B cell (primary cell): ENCODE data around the gene KIF21A. TPM values are rescaled to one million over a fixed set of nuclear protein-coding genes. Genes with fewer than 3 reads are reported as not detected.

ENCODE experiments used
- ATAC-seq: fragments of 200-7000 bp; cut with Tn5 transposase; one replicate; pipeline ENCODE4 v1.10.0; 2021; ENCODE audit warnings: low read depth, mild to moderate bottlenecking, moderate number of reproducible peaks, moderate library complexity
- CTCF ChIA-PET: fragments of 350-600 bp; sonication (Branson Sonifier 250); formaldehyde crosslinking; loops from one replicate; lab custom pipeline; 2021; ENCODE audit warnings: antibody characterized with exemption, inconsistent platforms; lab: Charles Lee
- POLR2A ChIA-PET: fragments of 350-600 bp; sonication (Branson Sonifier 250); formaldehyde crosslinking; loops from one replicate; lab custom pipeline; 2021; ENCODE audit warnings: antibody characterized with exemption; lab: Charles Lee
- DNase-seq: peaks from one replicate; pipeline ENCODE4 v3.0.0; 2013
- H2AFZ ChIP-seq: 2 replicates; pipeline ENCODE4 v1.6.1; 2012; ENCODE audit warnings: mild to moderate bottlenecking, low read depth, low read length; ENCODE audit not compliant: insufficient read depth, poor library complexity, severe bottlenecking
- H3K27ac ChIP-seq, 2 donors: 1 replicate in 1 of 2; 2 replicates in 1 of 2; pipeline ENCODE4 v1.5.1; 2012 to 2013; ENCODE audit warnings: low read length in 2 of 2, mild to moderate bottlenecking in 2 of 2, moderate library complexity in 1 of 2
- H3K27me3 ChIP-seq, 4 experiments: fragments of 200-600 bp in 1 of 4; sonication (generic) in 1 of 4; replicated peaks in 1 of 4; 1 replicate in 2 of 4; 2 replicates in 2 of 4; pipeline versions ENCODE4 v1.6.1 to v1.7.0; 2013 to 2016; ENCODE audit warnings: low read length in 3 of 4, mild to moderate bottlenecking in 2 of 4, mixed read lengths in 1 of 4, moderate library complexity in 1 of 4; ENCODE audit not compliant: insufficient read depth in 4 of 4, control insufficient read depth in 3 of 4; ENCODE audit errors: control extremely low read depth in 1 of 4
- H3K36me3 ChIP-seq, 2 experiments: replicated peaks in 1 of 2; 1 replicate in 1 of 2; 2 replicates in 1 of 2; pipeline versions ENCODE4 v1.6.1 to v1.7.1; 2013; ENCODE audit warnings: low read length in 1 of 2; ENCODE audit not compliant: insufficient read depth in 2 of 2, control insufficient read depth in 1 of 2; ENCODE audit errors: control extremely low read depth in 1 of 2, extremely low read depth in 1 of 2
- H3K4me1 ChIP-seq, 2 donors: fragments of 200-600 bp in 1 of 2; sonication (generic) in 1 of 2; 1 replicate in 1 of 2; 2 replicates in 1 of 2; pipeline versions ENCODE4 v1.5.1 to v1.6.1; 2013 to 2017; ENCODE audit warnings: low read length in 2 of 2; ENCODE audit not compliant: control insufficient read depth in 2 of 2, insufficient read depth in 2 of 2
- H3K4me2 ChIP-seq: replicated peaks from 2 replicates; pipeline ENCODE3; 2012; ENCODE audit warnings: mild to moderate bottlenecking, low read depth, low read length; ENCODE audit not compliant: poor library complexity, severe bottlenecking
- H3K4me3 ChIP-seq, 5 experiments: fragments of 200-600 bp in 1 of 5; sonication (generic) in 1 of 5; 1 replicate in 3 of 5; 2 replicates in 2 of 5; pipeline versions ENCODE4 v1.5.1 to v1.7.0; 2011 to 2016; ENCODE audit warnings: low read length in 4 of 5, mild to moderate bottlenecking in 4 of 5, low read depth in 2 of 5, control low read depth in 1 of 5, moderate library complexity in 1 of 5; ENCODE audit not compliant: insufficient read depth in 1 of 5; ENCODE audit errors: control extremely low read depth in 1 of 5, extremely low read depth in 1 of 5
- H3K79me2 ChIP-seq: fragments of 200-600 bp; sonication (generic); one replicate; pipeline ENCODE4 v1.6.0; 2016; ENCODE audit warnings: low read length; ENCODE audit not compliant: control insufficient read depth, insufficient read depth
- H3K9ac ChIP-seq: fragments of 200-600 bp; sonication (generic); 2 replicates; pipeline ENCODE4 v1.6.1; 2017; ENCODE audit warnings: mild to moderate bottlenecking, low read length, moderate library complexity
- H3K9me3 ChIP-seq, 3 donors: one replicate each; pipeline versions ENCODE4 v1.6.1 to v1.7.1; 2013; ENCODE audit warnings: low read length in 2 of 3; ENCODE audit not compliant: control insufficient read depth in 2 of 3, insufficient read depth in 1 of 3; ENCODE audit errors: control extremely low read depth in 1 of 3
- H4K20me1 ChIP-seq: 2 replicates; pipeline ENCODE4 v1.6.0; 2012; ENCODE audit warnings: mild to moderate bottlenecking, low read length; ENCODE audit not compliant: insufficient read depth, control insufficient read depth, poor library complexity, severe bottlenecking
- H3K27ac Mint-ChIP-seq: one replicate; pipeline ENCODE4 v1.8.0; 2021; ENCODE audit warnings: mixed read lengths
- H3K27me3 Mint-ChIP-seq: one replicate; pipeline ENCODE4 v1.8.0; 2021; ENCODE audit warnings: mixed read lengths
- H3K4me1 Mint-ChIP-seq: one replicate; pipeline ENCODE4 v1.8.0; 2021; ENCODE audit warnings: mixed read lengths
- H3K4me3 Mint-ChIP-seq: one replicate; pipeline ENCODE4 v1.8.0; 2021; ENCODE audit warnings: mixed read lengths
- H3K9me3 Mint-ChIP-seq: one replicate; pipeline ENCODE4 v1.8.0; 2022; ENCODE audit warnings: mixed read lengths; ENCODE audit not compliant: insufficient read depth
- CTCF ChIP-seq: fragments of 200-600 bp; IDR thresholded peaks from one replicate; pipeline ENCODE4 v1.8.0; 2022; ENCODE audit warnings: antibody characterized with exemption, mild to moderate bottlenecking
- EZH2 ChIP-seq: IDR thresholded peaks from 2 replicates; pipeline ENCODE4 v1.6.1; 2012; ENCODE audit warnings: borderline replicate concordance, low read depth, mild to moderate bottlenecking, moderate library complexity, low read length; ENCODE audit not compliant: insufficient read depth, poor library complexity, severe bottlenecking
- WGBS: methylation state at CpG from one replicate; pipeline ENCODE4 v1.1.5; 2013; ENCODE audit warnings: missing lambda C conversion rate; ENCODE audit not compliant: insufficient coverage; 5-methylcytosine and 5-hydroxymethylcytosine counted together
- intact Hi-C: fragments of 100-400 bp; cut with micrococcal nuclease; formaldehyde crosslinking; loops from one replicate; pipeline ENCODE4 v1.10.0; 2022
- polyA plus RNA-seq: library from polyadenylated mRNA; depleted of rRNA; stranded (reverse); fragments of >200 nt; gene quantifications from 2 replicates; pipeline ENCODE4 v1.2.3, GENCODE V29; 2012
- total RNA-seq, 2 donors: library from RNA; stranded (reverse); fragments of 120-200 nt in 1 of 2; gene quantifications; 1 replicate in 1 of 2; 2 replicates in 1 of 2; pipeline versions ENCODE4 v1.2.3 to v1.2.4, GENCODE V29; 2013 to 2022

Gene KIF21A
- total and polyA plus RNA-seq, 2 donors (not counting 1 experiment from before 2014, with no cell fraction given) = 0.33 to 2.2 TPM

- Mint-ChIP-seq H3K4me3 (no peak overlapping the region), H3K27ac (no peak overlapping the region), H3K9me3 (no peaks in the 10 kb centered on the region), H3K4me1 (no peaks in the 10 kb centered on the region), H3K27me3 (no peaks in the 10 kb centered on the region)
- H3K27me3 ChIP-seq = no peaks in the 10 kb centered on the region
- 100% methylated on average over 1 of the region's 2 CpGs for WGBS
- H4K20me1 ChIP-seq = no peaks in the 10 kb centered on the region
- ATAC-seq (no peak), DNase-seq (no peak)
- POLR2A ChIA-PET = no interaction called here
- no peaks in the 10 kb centered on the region for H3K9me3 ChIP-seq
- H2AFZ ChIP-seq = no peak overlapping the region
- H3K4me2 ChIP-seq = no peak overlapping the region
- H3K79me2 ChIP-seq = no peaks in the 10 kb centered on the region
- H3K36me3 ChIP-seq = no peaks in the 10 kb centered on the region
- H3K27ac ChIP-seq = no peak overlapping the region
- intact Hi-C loops = no loop called here
- CTCF ChIA-PET = no interaction called here
- H3K4me1 ChIP-seq = no peaks in the 10 kb centered on the region
- TF ChIP-seq EZH2 (no peak), CTCF (no peak)
- H3K4me3 ChIP-seq = no peak overlapping the region
- no peak overlapping the region for H3K9ac ChIP-seq
Measured at GRCh38 chr12:39331539-39332261, 111.2 kb downstream of the KIF21A start.

GRCh38 chr12:39329876-39330275 is 113.0 kb downstream of the KIF21A start:
- H3K9me3 ChIP-seq = no peaks in the 10 kb centered on the region
- Mint-ChIP-seq H3K9me3 (no peaks in the 10 kb centered on the region), H3K27ac (no peak overlapping the region), H3K27me3 (no peaks in the 10 kb centered on the region), H3K4me1 (no peaks in the 10 kb centered on the region), H3K4me3 (no peak overlapping the region)
- no peaks in the 10 kb centered on the region for H3K79me2 ChIP-seq
- H4K20me1 ChIP-seq = no peaks in the 10 kb centered on the region
- H3K27me3 ChIP-seq = no peaks in the 10 kb centered on the region
- TF ChIP-seq EZH2 = no peak
- TF ChIP-seq CTCF = no peak
- H3K9ac ChIP-seq = no peak overlapping the region
- no peaks in the 10 kb centered on the region for H3K36me3 ChIP-seq
- ChIA-PET CTCF (no interaction called here), POLR2A (no interaction called here)
- no peak overlapping the region for H2AFZ ChIP-seq
- 100% methylated on average over 1 of the region's 4 CpGs for WGBS
- no peak overlapping the region for H3K4me3 ChIP-seq
- intact Hi-C loops = no loop called here
- no peaks in the 10 kb centered on the region for H3K4me1 ChIP-seq
- DNase-seq = no peak
- no peak overlapping the region for H3K27ac ChIP-seq
- ATAC-seq = no peak
- H3K4me2 ChIP-seq = no peak overlapping the region
